GM18861 (cell line): ENCODE data around the gene POLG.
A peak's percentile ranks its signal among the peaks of the same experiment; 100 is the strongest.

ENCODE experiments used
- ATAC-seq: cut with Tn5 transposase; IDR thresholded peaks from one replicate; pipeline ENCODE4 v1.9.1; 2021; ENCODE audit not compliant: unreplicated experiment

The POLG gene

GRCh38 chr15:89356634-89357298 is 22.1 kb upstream of the POLG start:
- peak; percentile 49 for ATAC-seq

GRCh38 chr15:89353991-89354390 is 19.4 kb upstream of the POLG start:
- ATAC-seq, result no peak

GRCh38 chr15:89352476-89352875 is 17.9 kb upstream of the POLG start:
- ATAC-seq, result no peak

GRCh38 chr15:89349206-89349558 is 14.6 kb upstream of the POLG start:
- ATAC-seq, result no peak

GRCh38 chr15:89346516-89347231 is 12.1 kb upstream of the POLG start:
- ATAC-seq, result no peak

- ATAC-seq, result no peak
These were observed 10.6 kb upstream of the POLG start for GRCh38 chr15:89345248-89345647.

GRCh38 chr15:89342840-89343239 is 8.2 kb upstream of the POLG start:
- ATAC-seq, result no peak

- no peak for ATAC-seq
These were observed 6.8 kb upstream of the POLG start for GRCh38 chr15:89341316-89342005.

- ATAC-seq, result no peak
These were observed 5.9 kb upstream of the POLG start for GRCh38 chr15:89340573-89340972.

- ATAC-seq, result no peak
These were observed 3.4 kb upstream of the POLG start for GRCh38 chr15:89338036-89338435.

GRCh38 chr15:89335298-89336041 is 846 bp upstream of the POLG start:
- ATAC-seq, result no peak

GRCh38 chr15:89333959-89334509 is 590 bp downstream of the POLG start:
- ATAC-seq, result peak; percentile 16

GRCh38 chr15:89333011-89333860 is 1.4 kb downstream of the POLG start:
- ATAC-seq, result no peak

- no peak for ATAC-seq
These were observed 2.2 kb downstream of the POLG start for GRCh38 chr15:89332446-89332845.

GRCh38 chr15:89330881-89331595 is 3.6 kb downstream of the POLG start:
- ATAC-seq, result no peak

GRCh38 chr15:89330119-89330518 is 4.5 kb downstream of the POLG start:
- no peak for ATAC-seq

GRCh38 chr15:89329329-89330084 is 5.1 kb downstream of the POLG start:
- ATAC-seq, result no peak

- no peak for ATAC-seq
These were observed 6.0 kb downstream of the POLG start for GRCh38 chr15:89328398-89329254.
